Measurements from ENCODE around the gene CEACAM21.
"Not testable (repeated sequence)": the region's sequence is repeated elsewhere in the genome, so short reads cannot be mapped to it uniquely, and the experiment has no call there.

CEACAM21 gene

DNA sequence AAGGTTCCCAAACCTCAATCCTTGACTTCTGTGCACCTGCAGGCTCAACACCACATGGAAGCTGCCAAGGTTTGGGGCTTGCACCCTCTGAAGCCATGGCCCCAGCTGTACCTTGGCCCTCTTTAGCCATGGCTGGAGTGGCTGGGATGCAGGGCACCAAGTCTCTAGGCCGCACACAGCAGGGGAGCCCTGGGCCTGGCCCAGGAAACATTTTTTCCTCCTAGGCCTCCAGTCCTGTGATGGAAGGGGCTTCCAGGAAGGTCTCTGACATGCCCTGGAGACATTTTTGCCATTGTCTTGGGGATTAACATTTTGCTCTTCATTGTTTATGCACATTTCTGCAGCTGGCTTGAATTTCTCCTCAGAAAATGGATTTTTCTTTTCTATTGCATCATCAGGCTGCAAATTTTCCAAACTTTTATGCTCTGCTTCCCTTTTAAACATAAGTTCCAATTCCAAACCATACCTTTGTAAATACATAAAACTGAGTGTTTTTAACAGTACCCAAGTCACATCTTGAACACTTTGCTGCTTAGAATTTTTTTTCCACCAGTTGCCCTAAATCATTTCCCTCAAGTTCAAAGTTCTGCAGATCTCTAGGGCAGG is 6.7 kb downstream of the CEACAM21 start:
- peaks cover 92% of the 10 kb centered on the region for H3K36me3 ChIP-seq (ENCODE audit: control insufficient read depth, insufficient read depth, low read length)
- H3K27me3 ChIP-seq (replicated peaks; ENCODE audit: control insufficient read depth, insufficient read depth, low read length, poor library complexity, severe bottlenecking); H3K9me3 ChIP-seq (ENCODE audit: control insufficient read depth, low read length); H3K4me1 ChIP-seq (ENCODE audit: control insufficient read depth, insufficient read depth, low read length, poor library complexity, severe bottlenecking); H3K4me3 ChIP-seq (ENCODE audit: insufficient read depth, low read depth, low read length, poor library complexity, severe bottlenecking); DNase-seq; H3K27ac ChIP-seq (ENCODE audit: insufficient read depth, low read length, poor library complexity, severe bottlenecking): not testable (repeated sequence)

DNA sequence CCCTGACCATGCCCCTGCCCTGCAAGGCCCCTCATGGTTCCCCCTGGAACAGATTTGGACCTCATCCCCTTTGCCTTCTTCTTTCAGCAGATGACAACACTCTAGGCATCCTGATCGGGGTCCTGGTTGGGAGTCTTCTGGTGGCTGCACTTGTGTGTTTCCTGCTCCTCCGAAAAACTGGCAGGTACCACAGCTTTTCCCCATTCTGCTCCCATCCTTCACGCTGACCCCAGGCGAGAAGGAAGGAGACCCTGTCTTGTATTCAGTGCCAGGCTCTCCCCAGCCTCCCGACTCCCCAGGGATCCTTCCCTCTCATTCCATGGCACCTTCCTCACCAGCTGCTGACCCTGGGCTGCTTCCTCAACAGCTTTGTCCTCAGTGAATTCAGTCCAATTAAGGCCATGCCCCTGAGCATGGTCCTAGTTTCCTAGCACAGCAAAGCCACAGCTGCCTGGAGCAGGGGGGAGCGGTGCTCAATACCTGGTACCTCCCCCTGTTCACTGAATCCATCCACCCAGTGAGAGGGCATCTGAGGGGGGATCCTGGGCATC is 8.4 kb downstream of the CEACAM21 start:
- Histone ChIP-seq H3K9me3 (ENCODE audit: control insufficient read depth, low read length) (no peaks in the 10 kb centered on the region), H3K36me3 (ENCODE audit: control insufficient read depth, insufficient read depth, low read length) (peaks cover 76% of the 10 kb centered on the region), H3K4me3 (ENCODE audit: insufficient read depth, low read depth, low read length, poor library complexity, severe bottlenecking) (no peak overlapping the region), H3K27ac (ENCODE audit: insufficient read depth, low read length, poor library complexity, severe bottlenecking) (no peak overlapping the region), H3K27me3 (replicated peaks; ENCODE audit: control insufficient read depth, insufficient read depth, low read length, poor library complexity, severe bottlenecking) (no peaks in the 10 kb centered on the region), H3K4me1 (ENCODE audit: control insufficient read depth, insufficient read depth, low read length, poor library complexity, severe bottlenecking) (no peaks in the 10 kb centered on the region)
- no peak for DNase-seq

DNA sequence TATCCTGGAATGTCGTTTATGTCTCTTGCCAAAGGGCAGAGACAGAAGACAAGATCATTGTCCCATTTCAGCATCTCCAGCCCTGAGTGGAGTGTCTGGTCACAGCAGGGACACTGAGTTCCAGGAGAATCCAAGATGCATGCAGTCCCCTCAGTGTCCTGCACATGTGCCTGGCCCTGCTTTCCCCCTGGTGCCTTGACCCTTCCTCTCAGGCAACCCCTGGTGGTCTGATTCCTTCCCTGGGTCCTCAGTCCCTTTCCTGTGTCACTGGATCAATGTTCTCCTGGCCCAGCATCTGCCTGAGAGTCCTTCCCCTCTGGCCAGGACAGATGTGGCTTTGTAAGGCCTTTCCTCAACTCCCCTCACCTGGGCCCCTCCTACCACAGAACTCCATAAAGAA is 9.0 kb downstream of the CEACAM21 start:
- H3K36me3 ChIP-seq (ENCODE audit: control insufficient read depth, insufficient read depth, low read length) = peaks cover 70% of the 10 kb centered on the region
- DNase-seq = no peak
- no peak overlapping the region for H3K27ac ChIP-seq (ENCODE audit: insufficient read depth, low read length, poor library complexity, severe bottlenecking)
- no peaks in the 10 kb centered on the region for H3K4me1 ChIP-seq (ENCODE audit: control insufficient read depth, insufficient read depth, low read length, poor library complexity, severe bottlenecking)
- no peaks in the 10 kb centered on the region for H3K9me3 ChIP-seq (ENCODE audit: control insufficient read depth, low read length)
- no peaks in the 10 kb centered on the region for H3K27me3 ChIP-seq (replicated peaks; ENCODE audit: control insufficient read depth, insufficient read depth, low read length, poor library complexity, severe bottlenecking)
- H3K4me3 ChIP-seq (ENCODE audit: insufficient read depth, low read depth, low read length, poor library complexity, severe bottlenecking) = no peak overlapping the region

DNA sequence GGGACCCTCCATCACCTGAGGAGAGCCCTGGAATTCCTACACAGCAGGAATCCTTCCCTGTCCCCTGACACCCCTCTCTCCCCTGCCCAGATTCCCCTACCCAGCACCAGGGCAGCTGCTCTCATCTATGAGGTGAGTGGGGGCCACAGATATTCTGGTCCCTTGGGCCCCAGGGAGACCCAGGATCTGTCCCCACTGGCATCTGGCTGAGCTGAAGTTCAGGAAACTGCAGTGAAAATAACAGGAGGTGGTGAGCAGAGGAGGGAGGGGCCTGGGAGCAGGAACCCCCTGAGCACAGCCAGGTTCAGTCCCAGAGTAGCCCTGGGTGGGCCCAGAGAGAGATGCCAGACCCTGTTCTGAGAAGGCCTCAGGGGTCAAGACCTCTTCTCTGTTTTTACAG is 10.1 kb downstream of the CEACAM21 start:
- DNase-seq = no peak
- Histone ChIP-seq H3K4me3 (ENCODE audit: insufficient read depth, low read depth, low read length, poor library complexity, severe bottlenecking) (no peak overlapping the region), H3K9me3 (ENCODE audit: control insufficient read depth, low read length) (no peaks in the 10 kb centered on the region), H3K27me3 (replicated peaks; ENCODE audit: control insufficient read depth, insufficient read depth, low read length, poor library complexity, severe bottlenecking) (no peaks in the 10 kb centered on the region), H3K4me1 (ENCODE audit: control insufficient read depth, insufficient read depth, low read length, poor library complexity, severe bottlenecking) (no peaks in the 10 kb centered on the region), H3K27ac (ENCODE audit: insufficient read depth, low read length, poor library complexity, severe bottlenecking) (no peak overlapping the region), H3K36me3 (ENCODE audit: control insufficient read depth, insufficient read depth, low read length) (peaks cover 60% of the 10 kb centered on the region)

DNA sequence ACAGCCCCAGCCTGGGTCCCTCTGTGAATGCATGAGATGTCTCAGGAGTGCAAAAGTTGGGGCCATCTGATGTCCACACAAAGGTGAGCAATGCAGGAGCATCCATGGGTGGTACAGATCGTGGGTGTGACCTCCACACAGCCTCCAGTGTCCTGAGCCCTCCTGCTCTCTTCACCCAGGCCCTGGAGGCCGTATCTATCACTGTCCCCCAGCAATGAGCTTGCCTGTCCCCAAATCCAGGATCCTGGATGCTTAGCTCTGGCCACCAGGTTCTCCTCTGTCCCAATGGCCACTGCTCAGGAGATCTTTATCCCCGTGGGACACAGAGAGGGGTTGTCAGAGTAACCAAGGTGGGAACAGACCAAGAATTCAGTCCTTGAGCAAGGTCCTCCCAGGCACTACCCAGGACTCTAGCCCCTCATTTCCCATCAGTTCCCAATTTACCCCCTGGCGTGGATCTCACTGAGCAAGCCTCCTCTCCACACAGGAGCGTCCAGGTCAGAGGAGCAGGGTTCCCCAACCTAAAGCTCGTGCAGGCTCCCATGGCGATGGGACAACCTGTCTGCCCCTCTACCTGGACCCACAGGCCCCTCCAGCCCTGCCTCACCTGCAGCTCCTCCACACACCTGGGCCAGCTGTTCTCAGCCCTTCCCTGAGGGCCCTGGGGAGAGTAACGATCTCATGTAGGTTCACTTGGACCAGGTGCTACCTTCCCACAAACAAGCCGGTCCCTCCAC is 11.3 kb downstream of the CEACAM21 start:
- Histone ChIP-seq H3K9me3 (ENCODE audit: control insufficient read depth, low read length) (no peaks in the 10 kb centered on the region), H3K27ac (ENCODE audit: insufficient read depth, low read length, poor library complexity, severe bottlenecking) (no peak overlapping the region), H3K27me3 (replicated peaks; ENCODE audit: control insufficient read depth, insufficient read depth, low read length, poor library complexity, severe bottlenecking) (no peaks in the 10 kb centered on the region), H3K36me3 (ENCODE audit: control insufficient read depth, insufficient read depth, low read length) (peaks cover 49% of the 10 kb centered on the region), H3K4me3 (ENCODE audit: insufficient read depth, low read depth, low read length, poor library complexity, severe bottlenecking) (no peak overlapping the region), H3K4me1 (ENCODE audit: control insufficient read depth, insufficient read depth, low read length, poor library complexity, severe bottlenecking) (no peaks in the 10 kb centered on the region)
- no peak for DNase-seq

DNA sequence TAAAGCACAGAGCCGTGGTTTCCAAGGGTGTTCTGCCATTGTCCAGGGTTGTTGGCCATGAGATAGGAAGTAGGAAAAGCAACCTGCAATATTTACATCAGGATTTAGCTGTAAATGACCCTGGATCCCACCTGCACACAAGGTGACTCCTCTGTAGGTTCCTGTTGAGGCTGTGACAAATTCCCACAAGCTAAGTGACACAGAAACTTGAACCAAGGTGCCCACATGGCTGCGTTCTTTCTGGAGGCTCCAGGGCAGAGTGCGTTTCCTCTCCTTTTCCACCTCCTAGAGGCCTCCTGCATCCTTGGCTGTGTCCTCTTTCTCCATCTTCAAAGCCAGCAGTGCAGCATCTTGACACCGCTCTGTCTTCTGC is 11.9 kb downstream of the CEACAM21 start:
- no peak overlapping the region for H3K4me3 ChIP-seq (ENCODE audit: insufficient read depth, low read depth, low read length, poor library complexity, severe bottlenecking)

DNA sequence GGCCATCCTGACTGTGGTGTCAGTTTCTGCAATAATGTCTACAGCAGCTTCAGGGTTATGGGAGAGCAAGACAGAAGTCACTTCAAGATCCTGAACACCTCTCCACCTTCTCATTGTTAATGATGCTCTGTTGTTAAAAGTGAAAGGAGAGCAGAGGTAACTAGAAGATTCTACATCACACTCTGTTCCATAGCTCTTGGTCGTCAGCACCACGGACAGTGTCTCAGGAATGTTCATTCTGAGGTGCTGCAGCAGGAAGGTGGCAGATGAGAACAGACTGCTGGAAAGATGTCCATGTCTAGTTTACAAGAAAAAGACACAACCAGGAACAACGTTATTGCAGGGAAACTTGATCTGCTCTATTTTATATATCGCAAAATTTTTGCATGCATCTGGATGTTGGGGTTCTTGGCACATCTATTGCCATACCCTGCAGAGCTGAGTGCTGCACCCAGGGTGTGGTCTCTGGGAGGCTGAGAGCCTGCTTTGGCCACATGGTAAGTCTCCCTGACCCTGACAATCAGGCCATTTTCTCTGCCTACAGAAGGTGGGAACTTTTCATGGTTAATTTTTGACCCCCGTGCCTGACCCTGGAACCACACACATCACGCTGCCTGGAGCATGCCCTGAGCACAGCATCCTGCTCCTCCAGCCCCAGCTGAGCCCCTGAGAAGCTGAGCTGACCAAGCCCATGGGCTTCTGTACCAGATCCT is 12.7 kb downstream of the CEACAM21 start:
- Histone ChIP-seq H3K36me3 (ENCODE audit: control insufficient read depth, insufficient read depth, low read length) (peaks cover 36% of the 10 kb centered on the region), H3K4me1 (ENCODE audit: control insufficient read depth, insufficient read depth, low read length, poor library complexity, severe bottlenecking) (no peaks in the 10 kb centered on the region), H3K27me3 (replicated peaks; ENCODE audit: control insufficient read depth, insufficient read depth, low read length, poor library complexity, severe bottlenecking) (no peaks in the 10 kb centered on the region), H3K27ac (ENCODE audit: insufficient read depth, low read length, poor library complexity, severe bottlenecking) (no peak overlapping the region), H3K4me3 (ENCODE audit: insufficient read depth, low read depth, low read length, poor library complexity, severe bottlenecking) (no peak overlapping the region), H3K9me3 (ENCODE audit: control insufficient read depth, low read length) (no peaks in the 10 kb centered on the region)
- DNase-seq = no peak

More for the DNA sequence above, 11.9 kb downstream of the CEACAM21 start:
- H3K36me3 ChIP-seq (ENCODE audit: control insufficient read depth, insufficient read depth, low read length) = peaks cover 44% of the 10 kb centered on the region
- no peaks in the 10 kb centered on the region for H3K4me1 ChIP-seq (ENCODE audit: control insufficient read depth, insufficient read depth, low read length, poor library complexity, severe bottlenecking)
- no peaks in the 10 kb centered on the region for H3K9me3 ChIP-seq (ENCODE audit: control insufficient read depth, low read length)
- DNase-seq = no peak
- no peaks in the 10 kb centered on the region for H3K27me3 ChIP-seq (replicated peaks; ENCODE audit: control insufficient read depth, insufficient read depth, low read length, poor library complexity, severe bottlenecking)
- H3K27ac ChIP-seq (ENCODE audit: insufficient read depth, low read length, poor library complexity, severe bottlenecking) = no peak overlapping the region

DNA sequence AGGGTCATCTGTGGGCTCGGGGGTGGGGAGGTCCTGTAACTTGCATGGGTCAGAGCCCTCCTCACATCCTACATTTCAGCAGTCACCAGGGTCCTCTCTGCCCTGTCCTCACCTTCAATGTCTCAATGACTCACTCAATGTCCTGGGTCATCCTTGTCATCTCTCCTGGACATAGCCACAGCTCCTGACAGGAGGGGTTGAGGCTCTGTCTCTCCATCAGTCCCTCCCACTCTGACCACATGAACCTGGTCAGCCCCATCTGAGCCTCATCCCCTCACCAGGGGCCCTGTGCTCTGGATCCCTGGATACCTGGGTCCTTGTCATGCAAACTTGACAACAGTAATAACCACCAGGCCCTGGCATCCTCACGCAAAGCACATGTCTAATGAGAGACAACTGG is 13.4 kb downstream of the CEACAM21 start:
- H3K9me3 ChIP-seq (ENCODE audit: control insufficient read depth, low read length) = no peaks in the 10 kb centered on the region
- H3K4me3 ChIP-seq (ENCODE audit: insufficient read depth, low read depth, low read length, poor library complexity, severe bottlenecking) = no peak overlapping the region
- no peaks in the 10 kb centered on the region for H3K4me1 ChIP-seq (ENCODE audit: control insufficient read depth, insufficient read depth, low read length, poor library complexity, severe bottlenecking)
- no peak overlapping the region for H3K27ac ChIP-seq (ENCODE audit: insufficient read depth, low read length, poor library complexity, severe bottlenecking)
- no peak for DNase-seq
- no peaks in the 10 kb centered on the region for H3K27me3 ChIP-seq (replicated peaks; ENCODE audit: control insufficient read depth, insufficient read depth, low read length, poor library complexity, severe bottlenecking)
- peaks cover 30% of the 10 kb centered on the region for H3K36me3 ChIP-seq (ENCODE audit: control insufficient read depth, insufficient read depth, low read length)

DNA sequence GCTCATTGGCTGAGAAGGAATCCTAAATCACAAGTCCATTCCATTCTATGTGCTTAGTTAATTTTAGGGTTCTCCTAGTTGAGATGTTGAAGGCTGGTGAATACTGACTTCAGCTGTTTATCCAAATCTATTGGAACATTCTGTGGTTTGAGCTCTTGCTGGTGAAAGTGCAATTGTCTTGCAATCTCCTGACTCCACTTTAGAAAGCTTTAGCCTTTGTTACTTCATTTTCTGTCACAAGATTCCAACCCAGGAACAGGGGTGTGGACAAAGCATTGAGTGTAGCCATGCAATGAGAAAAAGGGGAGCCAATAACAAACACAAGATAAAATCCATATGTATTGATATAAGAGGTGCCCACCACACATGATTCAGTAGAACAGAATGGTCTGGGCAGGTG is 15.0 kb downstream of the CEACAM21 start:
- Histone ChIP-seq H3K36me3 (ENCODE audit: control insufficient read depth, insufficient read depth, low read length) (peaks cover 14% of the 10 kb centered on the region), H3K4me1 (ENCODE audit: control insufficient read depth, insufficient read depth, low read length, poor library complexity, severe bottlenecking) (no peaks in the 10 kb centered on the region), H3K27ac (ENCODE audit: insufficient read depth, low read length, poor library complexity, severe bottlenecking) (no peak overlapping the region), H3K27me3 (replicated peaks; ENCODE audit: control insufficient read depth, insufficient read depth, low read length, poor library complexity, severe bottlenecking) (no peaks in the 10 kb centered on the region), H3K9me3 (ENCODE audit: control insufficient read depth, low read length) (no peaks in the 10 kb centered on the region), H3K4me3 (ENCODE audit: insufficient read depth, low read depth, low read length, poor library complexity, severe bottlenecking) (no peak overlapping the region)
- no peak for DNase-seq

Data from effector memory CD4-positive, alpha-beta T cell (primary cell).